IMR-90 (cell line): ENCODE measurements around the gene GPC2.

ENCODE experiments used
- CEBPB ChIP-seq: IDR thresholded peaks from 2 replicates; pipeline ENCODE4 v1.6.1; 2012; ENCODE audit warnings: low read depth, low read length, improper control_type of control experiment
- CTCF ChIP-seq: conservative IDR thresholded peaks from 2 replicates; pipeline ENCODE4 v1.5.1; 2012; ENCODE audit warnings: mild to moderate bottlenecking, low read depth, low read length, improper control_type of control experiment
- FOS ChIP-seq: fragments of 150-350 bp; IDR thresholded peaks from 2 replicates; pipeline ENCODE4 v1.6.1; 2016; ENCODE audit warnings: low read depth, low read length
- MXI1 ChIP-seq: IDR thresholded peaks from 2 replicates; pipeline ENCODE4 v1.6.1; 2012; ENCODE audit warnings: low read depth, mild to moderate bottlenecking, low read length, moderate library complexity, borderline replicate concordance
- RAD21 ChIP-seq: IDR thresholded peaks from 2 replicates; pipeline ENCODE4 v1.6.1; 2012; ENCODE audit warnings: low read length, improper control_type of control experiment

DNA sequence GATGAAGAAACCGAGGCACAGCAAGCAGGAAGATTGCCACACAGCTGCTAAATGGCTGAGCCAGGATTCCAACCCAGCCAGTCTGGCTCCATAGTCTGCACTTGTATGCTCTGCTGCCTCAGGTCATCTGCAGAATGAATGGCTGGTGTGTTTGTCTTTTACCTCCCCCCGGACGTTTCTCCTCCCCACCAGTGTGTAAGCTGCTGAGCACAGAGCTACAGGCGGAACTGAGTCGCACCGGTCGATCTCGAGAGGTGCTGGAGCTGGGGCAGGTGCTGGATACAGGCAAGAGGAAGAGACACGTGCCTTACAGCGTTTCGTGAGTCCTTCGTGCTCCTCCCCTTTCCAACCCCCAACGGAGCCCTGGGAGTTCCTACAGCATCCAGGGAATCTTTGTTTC is 55.1 kb downstream of the GPC2 start:
- TF ChIP-seq CEBPB: no peak
- no peak for TF ChIP-seq CTCF
- TF ChIP-seq MXI1: no peak
- TF ChIP-seq RAD21: no peak
- no peak for TF ChIP-seq FOS
